NCI-H82 (cell line): ENCODE data around the gene C1orf226.
A peak's percentile ranks its signal among the peaks of the same experiment; 100 is the strongest.
"Not testable (repeated sequence)": the region's sequence is repeated elsewhere in the genome, so short reads cannot be mapped to it uniquely, and the experiment has no call there.

Experiments
- DNase-seq: peaks from one replicate; lab custom pipeline; 2025; lab: John Stamatoyannopoulos, UW

C1orf226 gene

GRCh38 chr1:162381383-162381782, at the start of gene C1orf226:
C1orf226 (plus strand) TSS chr1:162381728; CDS start chr1:162381902, 174 bp downstream.
- DNase-seq, result no peak

DNA sequence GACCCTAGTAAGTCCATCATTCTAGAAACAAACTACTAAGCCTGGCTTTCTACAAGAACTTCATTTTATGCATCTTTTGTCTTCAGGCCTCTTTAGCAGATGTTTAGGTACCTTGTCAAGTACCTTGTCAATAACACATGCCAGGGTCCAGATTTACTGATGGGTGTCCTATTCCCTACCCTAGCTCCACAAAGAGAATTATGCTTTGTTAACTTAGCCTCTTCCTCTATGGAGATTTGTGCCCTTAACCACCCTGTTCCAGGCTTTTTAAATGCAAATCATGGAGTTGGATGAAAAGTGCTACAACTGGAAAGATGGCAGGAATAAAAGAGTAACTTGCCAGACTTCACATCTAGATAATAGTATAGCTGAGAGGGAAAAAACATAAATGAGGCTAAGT, 47.5 kb upstream of the C1orf226 start:
- DNase-seq, result no peak

DNA sequence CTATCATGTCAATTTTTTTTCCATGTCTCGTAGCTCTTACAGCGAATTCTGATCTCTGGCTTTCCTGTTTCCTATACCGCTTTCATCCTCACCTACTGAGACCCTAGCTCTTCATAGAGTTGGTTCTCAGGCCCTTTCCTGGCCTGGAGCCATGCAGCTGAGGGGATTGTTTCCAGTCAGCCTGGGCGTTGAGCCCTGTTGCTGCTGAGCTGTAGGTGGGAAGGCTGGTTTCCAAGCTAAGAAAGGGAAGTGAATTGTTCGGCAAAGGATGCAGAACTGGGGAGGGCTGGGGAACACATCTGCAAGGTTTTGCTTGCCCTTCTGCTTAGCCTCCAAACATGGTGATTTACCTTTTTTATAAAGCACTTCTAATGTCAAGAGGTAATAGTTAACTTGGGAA, 46.4 kb upstream of the C1orf226 start:
- no peak for DNase-seq

DNA sequence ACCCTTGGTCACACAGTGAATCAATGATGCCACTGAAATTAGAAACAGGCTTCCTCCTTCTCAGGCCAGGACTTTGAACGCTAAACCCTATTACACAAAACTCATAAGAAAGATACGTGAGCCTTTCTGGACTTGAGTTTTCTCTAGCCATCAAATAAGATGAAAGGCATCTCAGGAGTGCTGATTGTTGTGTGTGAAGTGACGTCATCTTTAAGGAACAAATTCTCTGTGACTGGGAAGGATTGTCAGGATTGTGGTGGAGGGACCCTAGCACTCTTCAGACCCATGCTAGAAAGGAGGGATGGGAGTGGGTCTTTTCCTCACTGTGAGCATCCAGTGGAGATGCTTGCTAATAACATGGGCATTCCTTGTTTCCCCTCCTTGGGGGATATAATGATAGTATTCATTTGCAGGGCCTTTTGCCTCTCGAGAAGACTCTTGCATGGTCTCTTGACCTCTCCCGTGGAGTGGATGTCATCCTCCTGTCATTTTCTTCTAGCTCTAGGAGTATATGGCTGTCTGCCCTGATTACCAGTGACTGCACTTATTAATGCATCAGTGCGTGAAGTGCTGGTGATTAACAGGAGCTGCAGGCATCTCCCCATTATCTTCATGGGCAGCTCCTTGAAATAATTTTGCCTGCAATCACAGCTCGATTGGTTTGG, 44.8 kb upstream of the C1orf226 start:
- DNase-seq, result no peak

- no peak for DNase-seq
Measured at GRCh38 chr1:162342452-162342983, 39.0 kb upstream of the C1orf226 start.

DNA sequence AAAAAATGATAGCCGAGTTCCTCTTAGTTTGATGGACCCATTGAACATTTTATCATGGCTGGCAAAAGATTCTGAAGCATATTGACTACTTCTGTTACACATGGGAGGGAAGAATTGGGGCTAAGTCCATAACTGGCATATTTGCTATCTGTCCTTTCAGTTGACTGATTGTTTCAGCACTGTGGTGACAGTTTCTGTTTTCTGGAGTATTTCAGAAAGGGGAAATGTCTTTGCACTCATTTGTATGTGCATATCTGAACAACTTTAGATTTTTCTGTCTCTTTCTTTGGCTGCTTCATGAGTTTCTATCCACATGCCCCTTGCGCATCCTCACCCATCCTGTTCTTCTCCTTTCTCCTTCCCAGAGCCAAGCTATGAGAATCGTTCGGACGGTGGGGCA, 38.1 kb upstream of the C1orf226 start:
- no peak for DNase-seq

DNA sequence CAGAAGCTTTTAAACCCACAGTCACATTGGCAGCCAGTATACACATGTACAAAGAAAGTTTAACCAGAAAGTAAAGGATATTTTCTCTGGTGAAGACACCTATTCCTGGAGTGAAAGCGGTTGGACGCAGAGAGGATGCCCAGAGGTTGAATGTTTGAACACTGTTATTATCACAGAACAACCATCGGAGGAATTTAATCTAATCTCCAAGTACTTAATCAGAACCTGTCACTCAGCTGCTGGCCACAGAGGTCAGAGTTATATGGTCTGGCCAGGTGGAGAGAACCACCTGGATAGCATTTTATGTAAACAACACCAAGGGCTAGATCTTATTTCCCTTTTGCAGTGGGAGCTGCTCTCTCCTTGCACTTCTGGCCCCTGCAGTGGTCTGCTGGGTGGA, 34.2 kb upstream of the C1orf226 start:
- peak; percentile 24 for DNase-seq

GRCh38 chr1:162349635-162350330, 31.7 kb upstream of the C1orf226 start:
- DNase-seq, result no peak

- DNase-seq, result no peak
Measured at GRCh38 chr1:162351246-162351842, 30.2 kb upstream of the C1orf226 start.

GRCh38 chr1:162351874-162352273, 29.7 kb upstream of the C1orf226 start:
- not testable (repeated sequence) for DNase-seq

DNA sequence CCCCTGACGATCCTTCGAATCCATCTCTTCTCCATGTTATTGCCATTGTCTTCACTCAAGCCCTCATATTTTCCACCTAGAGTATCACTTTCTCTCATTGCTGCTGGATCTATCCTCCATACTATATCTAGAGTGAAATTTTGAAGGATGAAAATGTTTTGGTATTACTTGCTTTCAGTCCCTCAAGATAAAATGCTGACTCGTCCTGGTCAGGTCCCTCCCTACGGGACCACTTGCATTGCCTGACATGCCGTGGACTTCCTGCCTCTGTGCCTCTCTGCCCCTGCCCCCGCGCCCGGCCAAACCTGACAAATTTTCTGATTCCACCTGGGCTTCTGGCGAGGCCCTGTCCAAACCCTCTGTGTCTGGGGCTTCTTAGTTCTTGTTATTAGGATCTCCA, 28.4 kb upstream of the C1orf226 start:
- DNase-seq, result no peak

GRCh38 chr1:162353702-162354101, 27.8 kb upstream of the C1orf226 start:
- no peak for DNase-seq

GRCh38 chr1:162357681-162358266, 23.8 kb upstream of the C1orf226 start:
- DNase-seq, result peak; percentile 77

DNA sequence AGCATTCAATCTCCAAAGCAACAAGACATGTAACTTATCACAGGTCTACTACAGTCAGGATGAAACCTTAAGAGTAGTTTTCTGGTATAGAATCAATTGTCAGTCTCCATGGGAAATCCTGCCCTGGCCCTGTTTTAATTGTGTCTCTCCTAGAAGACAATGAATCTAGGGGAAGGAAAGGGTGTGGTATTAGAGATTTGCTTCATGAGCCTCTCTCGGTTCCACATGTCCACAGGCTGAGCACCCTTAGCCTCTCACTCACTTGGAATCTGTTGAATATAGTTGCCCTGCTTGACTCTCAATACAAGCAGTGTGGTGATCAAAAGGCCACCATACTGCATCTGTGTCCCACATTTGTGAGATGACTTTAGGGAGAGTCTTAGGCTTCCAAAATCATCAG, 22.6 kb upstream of the C1orf226 start:
- DNase-seq, result no peak

DNA sequence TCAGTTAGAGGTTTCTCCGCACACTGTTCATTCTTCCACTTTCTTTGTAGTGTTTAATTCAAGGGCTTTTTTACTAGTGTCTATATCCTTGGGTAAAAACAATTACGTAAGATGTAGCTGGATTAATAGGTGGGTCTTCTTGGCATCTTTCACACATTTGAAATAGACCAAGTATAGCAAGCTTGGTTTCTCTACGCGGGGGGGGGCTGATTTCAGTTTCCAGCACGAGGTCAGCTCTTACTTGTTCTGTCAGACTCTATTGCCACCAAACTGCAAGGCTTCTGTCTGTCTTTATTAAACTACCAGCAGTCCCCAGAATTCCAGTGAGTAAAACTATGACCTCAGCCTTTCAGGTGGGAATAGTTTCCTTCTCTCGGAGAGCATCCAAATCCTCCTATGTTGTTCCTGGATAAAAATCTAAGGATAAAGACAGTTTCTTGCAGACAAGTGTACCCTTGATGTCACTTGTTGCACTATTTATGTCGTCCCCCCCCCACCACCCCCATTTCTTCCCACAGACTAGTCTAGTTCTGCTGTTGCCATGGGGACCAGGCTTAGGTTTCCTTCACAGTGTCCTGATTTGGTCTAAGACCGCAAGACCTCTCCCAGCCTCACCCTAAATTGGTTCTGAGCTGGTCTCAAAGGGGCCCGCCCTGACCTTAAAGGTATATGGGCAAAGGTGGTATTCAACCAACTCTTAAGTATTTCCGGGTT, 21.8 kb upstream of the C1orf226 start:
- no peak for DNase-seq

GRCh38 chr1:162360237-162360873, 21.2 kb upstream of the C1orf226 start:
- DNase-seq, result no peak

GRCh38 chr1:162360874-162361260, 20.7 kb upstream of the C1orf226 start:
- no peak for DNase-seq

- no peak for DNase-seq
Measured at GRCh38 chr1:162361349-162361748, 20.2 kb upstream of the C1orf226 start.

GRCh38 chr1:162363823-162364222, 17.7 kb upstream of the C1orf226 start:
- no peak for DNase-seq

DNA sequence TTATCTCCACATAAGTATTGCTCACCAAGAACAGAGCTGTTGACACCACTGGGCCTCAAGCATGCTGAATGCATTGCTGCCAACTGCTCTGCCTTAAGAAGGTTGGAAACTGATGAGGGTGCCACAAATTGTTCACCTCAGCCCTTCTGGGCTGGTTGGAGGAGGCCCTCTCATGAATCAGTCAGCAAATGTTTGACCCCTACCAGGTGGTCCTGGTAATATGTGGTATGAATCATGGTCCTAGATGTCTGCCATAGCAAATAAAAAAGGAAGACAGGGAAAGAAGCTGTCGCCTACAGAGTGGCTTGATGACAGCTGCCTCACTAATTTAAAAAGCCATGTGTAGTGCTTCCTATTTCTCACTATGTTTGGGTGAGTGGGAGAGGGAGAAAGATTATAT, 17.0 kb upstream of the C1orf226 start:
- DNase-seq, result no peak

DNA sequence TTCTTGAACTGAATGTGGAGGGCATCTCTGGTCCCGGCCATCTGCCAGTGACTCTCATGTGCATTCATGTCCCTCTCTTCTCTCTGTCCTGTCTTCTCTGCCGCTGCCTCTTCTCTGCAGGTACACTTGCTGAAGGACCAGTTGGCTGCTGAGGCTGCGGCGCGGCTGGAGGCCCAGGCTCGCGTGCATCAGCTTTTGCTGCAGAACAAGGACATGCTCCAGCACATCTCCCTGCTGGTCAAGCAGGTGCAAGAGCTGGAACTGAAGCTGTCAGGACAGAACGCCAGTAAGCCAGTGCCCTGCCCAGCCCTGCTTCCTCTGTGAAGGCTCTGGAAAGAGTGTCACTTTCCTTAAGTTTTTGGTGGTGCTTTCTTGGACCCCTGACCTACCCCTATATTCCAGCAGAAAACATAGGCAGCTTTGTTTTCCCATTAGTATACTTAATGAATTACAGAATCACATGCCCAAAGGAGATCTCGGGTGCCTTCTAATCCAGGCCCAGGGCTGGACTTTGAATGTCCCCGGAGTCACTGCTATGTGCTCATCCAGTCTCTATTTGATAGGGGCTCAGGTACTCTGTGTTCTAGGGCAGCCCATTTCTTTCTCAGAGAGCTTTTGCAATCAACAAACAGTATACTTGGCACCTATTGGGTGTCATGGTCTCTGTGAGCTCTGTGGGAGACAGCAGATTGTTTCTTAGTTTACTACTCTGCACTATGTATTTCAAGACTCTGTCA, 16.1 kb upstream of the C1orf226 start:
- no peak for DNase-seq
